GM21390 (cell line): ENCODE data around the gene ZNF628.
"Not testable (repeated sequence)": the region's sequence is repeated elsewhere in the genome, so short reads cannot be mapped to it uniquely, and the experiment has no call there.

ENCODE experiments used
- ATAC-seq: cut with Tn5 transposase; IDR thresholded peaks from one replicate; pipeline ENCODE4 v1.9.1; 2021; ENCODE audit not compliant: unreplicated experiment

ZNF628 gene

GRCh38 chr19:55495646-55496349 is 19.4 kb downstream of the ZNF628 start:
- ATAC-seq: no peak

GRCh38 chr19:55496820-55497219 is 20.4 kb downstream of the ZNF628 start:
- not testable (repeated sequence) for ATAC-seq

- ATAC-seq: no peak
Observed at GRCh38 chr19:55497763-55498162, 21.3 kb downstream of the ZNF628 start.

GRCh38 chr19:55498246-55498840 is 21.9 kb downstream of the ZNF628 start:
- ATAC-seq: no peak

- ATAC-seq: no peak
Observed at GRCh38 chr19:55500368-55500952, 24.0 kb downstream of the ZNF628 start.

GRCh38 chr19:55502197-55502952 is 26.0 kb downstream of the ZNF628 start:
- ATAC-seq: no peak

GRCh38 chr19:55503157-55503501 is 26.7 kb downstream of the ZNF628 start:
- no peak for ATAC-seq

GRCh38 chr19:55503502-55504251 is 27.3 kb downstream of the ZNF628 start:
- ATAC-seq: peak; percentile 85

GRCh38 chr19:55504252-55504603 is 27.8 kb downstream of the ZNF628 start:
- no peak for ATAC-seq

GRCh38 chr19:55504981-55505380 is 28.6 kb downstream of the ZNF628 start:
- no peak for ATAC-seq

- no peak for ATAC-seq
Observed at GRCh38 chr19:55508120-55508519, 31.7 kb downstream of the ZNF628 start.

GRCh38 chr19:55516878-55517620 is 40.6 kb downstream of the ZNF628 start:
- ATAC-seq: peak; percentile 99

GRCh38 chr19:55519451-55520311 is 43.3 kb downstream of the ZNF628 start:
- ATAC-seq: no peak

- no peak for ATAC-seq
Observed at GRCh38 chr19:55520691-55521292, 44.4 kb downstream of the ZNF628 start.

GRCh38 chr19:55525289-55526101 is 49.1 kb downstream of the ZNF628 start:
- ATAC-seq: no peak

- ATAC-seq: no peak
Observed at GRCh38 chr19:55526216-55527196, 50.1 kb downstream of the ZNF628 start.
